ENCODE results near the gene FMN1.
"Not testable (repeated sequence)": the region's sequence is repeated elsewhere in the genome, so short reads cannot be mapped to it uniquely, and the experiment has no call there.

The FMN1 gene

GRCh38 chr15:32852771-32853170 is 341.7 kb downstream of the FMN1 start:
- no peak for DNase-seq

GRCh38 chr15:32852017-32852416 is 342.5 kb downstream of the FMN1 start:
- DNase-seq = no peak

DNA sequence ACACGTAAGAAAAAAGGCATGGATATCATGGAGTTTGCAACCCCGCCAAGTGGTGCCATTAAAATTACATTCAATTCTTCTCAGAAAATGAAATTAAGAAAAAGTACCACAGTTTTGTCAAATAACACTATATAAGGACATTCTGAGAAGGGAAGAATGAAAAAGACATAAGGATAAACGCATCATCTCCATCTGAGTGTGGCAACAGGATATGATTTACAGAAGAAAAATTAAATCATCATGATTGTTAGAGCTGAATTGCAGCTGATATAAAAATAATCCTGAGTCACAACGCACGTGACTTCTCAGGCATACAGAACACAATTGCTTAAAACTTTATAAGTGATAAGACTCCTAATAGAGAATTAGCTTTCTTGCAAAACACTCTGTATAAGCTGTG is 342.9 kb downstream of the FMN1 start:
- peak; percentile 93 for DNase-seq

DNA sequence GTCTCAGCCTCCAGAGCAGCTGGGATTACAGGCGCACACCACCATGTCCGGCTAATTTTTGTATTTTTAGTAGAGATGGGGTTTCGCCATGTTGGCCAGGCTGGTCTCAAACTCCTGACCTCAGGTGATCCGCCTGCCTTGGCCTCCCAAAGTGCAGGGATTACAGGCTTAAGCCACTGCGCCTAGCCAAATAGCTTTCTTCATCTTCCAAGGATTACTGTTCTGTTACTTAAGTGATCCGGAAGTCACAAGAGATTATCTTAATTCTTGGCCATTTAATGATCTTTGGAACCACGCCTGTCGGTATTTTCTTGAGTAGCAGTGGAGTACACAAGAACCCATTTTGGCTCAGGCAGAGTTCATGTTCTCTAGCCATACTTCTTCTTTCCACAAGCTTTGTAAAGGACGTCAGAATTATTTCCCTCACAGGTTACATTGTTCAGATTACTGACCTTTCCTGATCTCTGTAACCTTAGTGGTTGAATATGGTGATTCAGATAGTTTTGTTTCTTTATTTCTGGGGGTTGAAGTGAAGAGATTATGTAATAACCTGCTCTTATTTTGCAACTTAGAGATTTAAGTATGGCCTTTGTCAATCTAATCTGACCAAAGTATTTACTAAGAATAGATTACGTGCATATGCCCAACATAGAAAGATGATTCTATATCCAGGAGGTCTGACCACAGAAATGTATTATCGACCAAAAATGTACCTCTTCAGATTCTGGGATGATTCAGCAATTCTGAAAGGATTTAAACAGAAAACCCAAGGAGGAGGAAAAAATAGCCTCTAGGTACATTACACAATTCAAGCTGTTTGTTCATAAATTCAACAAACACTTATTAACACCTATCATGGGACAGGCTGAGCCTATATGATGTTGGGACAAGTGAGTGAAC is 344.5 kb downstream of the FMN1 start:
- DNase-seq = peak; percentile 98

DNA sequence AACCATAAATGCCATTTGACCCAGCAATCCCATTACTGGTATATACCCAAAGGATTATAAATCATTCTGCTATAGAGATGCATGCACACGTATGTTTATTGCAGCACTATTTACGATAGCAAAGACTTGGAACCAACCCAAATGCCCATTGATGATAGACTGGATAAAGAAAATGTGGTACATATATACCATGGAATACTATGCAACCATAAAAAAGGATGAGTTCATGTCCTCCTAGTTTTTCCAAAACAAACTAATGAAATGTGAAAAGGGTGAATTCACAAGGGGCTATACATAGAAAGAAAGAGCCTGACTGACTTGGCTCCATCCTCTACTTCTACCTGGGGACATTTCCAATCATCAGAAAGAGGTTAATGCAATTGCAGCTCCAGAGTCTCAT is 347.8 kb downstream of the FMN1 start:
- not testable (repeated sequence) for DNase-seq

DNA sequence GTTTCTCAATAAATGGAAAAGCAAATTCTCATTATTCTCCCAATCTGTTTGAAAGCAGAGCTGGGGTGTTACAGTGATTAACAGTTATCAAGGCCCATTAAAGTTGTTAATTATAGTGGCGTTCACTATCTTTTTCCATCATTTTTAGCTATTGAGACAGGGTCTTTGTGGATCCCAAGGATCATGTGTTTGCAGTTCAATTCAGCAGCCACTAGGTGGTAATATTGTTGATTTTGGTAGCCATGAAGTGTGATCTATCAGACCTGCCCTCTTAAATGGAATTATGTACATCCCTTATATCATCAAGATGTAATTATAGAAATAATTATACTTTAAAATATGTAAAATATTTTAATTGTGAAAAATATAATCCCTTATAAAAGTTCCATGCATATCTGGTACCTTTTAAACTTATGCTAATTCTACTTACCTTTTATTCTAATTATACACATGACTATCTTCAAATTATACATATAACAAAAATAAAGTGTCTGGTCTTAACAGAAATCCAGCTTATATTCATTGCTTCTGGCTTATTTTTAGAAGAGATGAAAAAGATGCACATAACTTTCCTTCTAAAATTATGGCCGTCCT is 350.3 kb downstream of the FMN1 start:
- peak; percentile 57 for DNase-seq

DNA sequence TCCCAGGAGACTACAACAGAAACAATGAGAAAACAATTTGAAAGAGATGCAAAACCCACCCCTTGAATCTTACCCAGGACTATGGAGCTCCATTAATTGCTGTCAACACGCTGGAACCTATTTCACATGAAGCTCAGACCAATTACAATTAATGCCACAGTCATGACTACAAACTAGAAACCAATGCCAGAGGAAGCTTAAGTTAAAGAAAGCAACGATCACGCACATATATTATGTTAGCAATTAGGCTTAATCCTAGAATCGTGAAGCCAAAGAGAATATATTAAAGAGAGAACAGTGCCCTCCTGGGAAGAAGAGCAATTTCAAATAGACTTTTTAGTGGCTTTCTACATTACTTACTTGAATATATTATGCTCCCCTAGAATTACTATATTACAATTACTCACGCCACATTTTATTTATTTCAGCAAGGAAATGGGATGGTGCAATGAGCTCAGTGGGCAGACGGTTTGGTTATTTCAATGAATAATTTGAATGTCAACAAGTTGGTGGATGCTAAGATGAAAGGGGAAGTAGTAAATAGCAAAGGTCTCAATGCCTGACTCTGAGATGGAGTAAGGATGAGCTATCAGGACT is 351.2 kb downstream of the FMN1 start:
- DNase-seq = peak; percentile 85

- DNase-seq = no peak
Observed at GRCh38 chr15:32842081-32842480, 352.4 kb downstream of the FMN1 start.

DNA sequence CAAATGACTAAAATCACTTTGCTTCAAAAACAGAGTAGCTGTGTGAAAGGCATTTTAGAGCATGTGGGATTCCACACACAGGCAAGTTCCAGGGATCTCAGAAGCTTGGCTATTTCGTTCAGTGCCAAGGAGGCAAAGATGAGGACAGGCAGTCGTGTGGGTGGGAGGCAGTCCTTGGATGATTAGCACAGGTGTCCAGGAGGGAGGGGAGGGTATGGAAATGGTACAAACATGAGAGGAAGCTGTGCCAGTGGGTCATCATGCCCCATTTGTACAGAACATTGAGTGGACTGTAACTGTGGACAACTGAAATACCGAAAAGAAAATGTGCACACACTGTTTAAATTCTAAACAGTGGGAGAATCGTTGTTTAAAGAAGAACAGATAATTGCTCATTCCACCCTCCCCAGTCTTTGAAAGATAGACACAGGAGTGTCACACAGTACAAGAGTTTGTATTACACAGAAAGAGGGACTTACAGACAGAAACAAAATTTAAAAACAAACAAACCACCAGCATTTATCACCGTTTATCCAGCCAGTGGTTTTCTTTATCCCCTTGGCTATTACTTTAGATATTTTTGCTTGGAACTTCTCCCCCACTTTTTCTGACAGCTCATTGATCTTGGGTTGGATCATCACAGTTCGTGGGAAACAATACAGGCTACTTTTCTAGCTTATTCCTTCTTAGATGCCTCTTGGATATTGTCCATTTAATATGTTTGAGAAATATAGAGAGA is 353.8 kb downstream of the FMN1 start:
- peak; percentile 76 for DNase-seq

DNA sequence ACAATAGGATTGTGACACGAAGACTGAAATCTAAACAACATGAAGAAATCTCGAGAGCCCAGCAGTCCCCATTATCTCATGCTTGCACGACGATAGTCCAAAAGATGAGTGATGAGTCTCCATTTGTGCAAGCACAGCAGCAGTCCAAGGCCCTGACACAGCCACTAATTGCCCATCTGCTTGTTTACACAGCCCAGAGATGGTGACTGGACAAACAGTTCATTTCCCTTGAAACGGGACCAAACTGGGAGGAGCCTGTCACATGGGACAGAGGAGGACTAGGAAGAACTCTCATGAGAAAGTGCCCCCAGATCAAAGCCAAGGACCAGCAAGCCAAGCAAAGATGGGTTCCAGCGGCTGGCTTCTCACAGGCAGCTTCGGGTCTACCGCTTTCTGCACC is 355.7 kb downstream of the FMN1 start:
- DNase-seq = peak; percentile 76

DNA sequence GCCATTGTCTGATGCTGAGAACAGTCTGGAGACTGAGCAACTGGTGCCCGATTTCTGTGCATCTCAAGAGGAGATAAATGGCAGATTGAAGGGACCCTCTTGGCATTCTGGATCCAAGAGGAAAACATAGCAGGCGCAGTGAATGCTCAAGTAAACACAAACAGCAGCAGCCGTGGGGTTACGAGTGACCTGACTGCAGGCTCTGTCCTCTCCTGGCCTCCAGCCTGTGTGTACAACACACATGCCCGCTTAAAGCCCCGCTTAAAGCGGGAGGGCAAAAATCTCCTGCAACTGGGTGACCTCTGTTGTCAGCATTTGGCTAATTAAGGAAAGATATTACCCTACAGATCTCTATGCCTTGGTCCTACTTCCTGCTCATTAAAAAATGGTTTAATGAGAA is 356.2 kb downstream of the FMN1 start:
- DNase-seq = no peak

GRCh38 chr15:32837935-32838334 is 356.6 kb downstream of the FMN1 start:
- no peak for DNase-seq

GRCh38 chr15:32834156-32834555 is 360.4 kb downstream of the FMN1 start:
- no peak for DNase-seq

DNA sequence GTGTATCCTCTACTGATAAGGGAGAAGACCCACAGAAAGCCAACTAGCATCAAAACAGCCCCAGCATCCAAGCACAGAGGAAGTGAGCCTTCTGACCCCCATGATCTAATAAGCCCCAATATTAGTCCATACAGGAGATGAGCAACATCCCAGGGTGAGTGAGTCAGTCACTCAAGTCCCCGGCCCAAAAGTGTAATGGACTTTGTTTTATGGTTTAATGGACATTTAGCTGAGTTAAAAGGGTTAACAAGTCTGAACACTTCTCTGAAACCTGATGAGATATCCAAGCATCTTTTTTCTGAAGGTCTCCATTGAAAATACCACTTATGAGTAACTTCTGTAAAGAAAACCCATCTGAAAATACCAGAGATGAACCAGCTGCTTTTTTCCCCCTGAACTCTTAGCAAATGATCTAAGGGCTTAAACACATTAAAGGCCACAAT is 361.1 kb downstream of the FMN1 start:
- no peak for DNase-seq

- DNase-seq = peak; percentile 54
Observed at GRCh38 chr15:32831485-32831884, 363.0 kb downstream of the FMN1 start.

- DNase-seq = no peak
Observed at GRCh38 chr15:32830241-32830640, 364.3 kb downstream of the FMN1 start.

DNA sequence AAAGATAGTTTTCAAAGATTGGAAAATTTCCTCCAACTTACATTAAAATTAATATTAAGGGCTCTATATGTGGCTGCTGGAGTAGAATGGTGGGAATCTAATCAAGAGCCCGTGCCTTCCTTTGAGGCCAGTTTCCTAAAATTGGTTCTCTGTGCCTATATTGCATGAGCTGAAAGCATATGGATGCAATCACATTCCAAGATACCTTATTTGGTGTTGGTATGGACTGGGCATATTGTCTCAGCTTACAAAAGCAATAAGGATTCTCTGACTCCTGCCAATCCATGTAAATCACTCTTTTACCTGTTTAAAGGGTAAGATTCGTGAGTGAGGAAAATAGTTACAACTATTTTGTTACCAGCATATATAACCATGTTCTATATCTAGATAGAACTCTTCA is 365.1 kb downstream of the FMN1 start:
- DNase-seq = peak; percentile 64

- peak; percentile 95 for DNase-seq
Observed at GRCh38 chr15:32828507-32829186, 365.9 kb downstream of the FMN1 start.

DNA sequence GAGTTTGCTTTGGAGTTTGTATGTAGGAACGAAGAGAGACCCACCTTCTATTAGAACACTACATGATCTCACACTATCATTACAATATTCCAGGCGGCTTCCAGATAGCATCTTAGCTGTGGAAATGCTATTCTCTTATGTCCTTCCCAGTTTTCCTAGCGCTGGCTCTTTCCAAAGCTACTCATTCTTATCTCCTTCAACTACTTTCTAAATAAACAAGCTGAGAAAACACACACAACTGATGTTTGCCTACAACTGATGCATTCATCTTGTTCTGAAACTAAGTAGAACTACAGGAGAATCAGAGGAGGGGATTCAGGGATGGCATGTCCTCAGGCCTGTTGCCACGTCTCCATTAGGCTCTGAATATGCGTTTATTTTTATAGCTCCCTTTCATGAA is 367.8 kb downstream of the FMN1 start:
- no peak for DNase-seq

DNA sequence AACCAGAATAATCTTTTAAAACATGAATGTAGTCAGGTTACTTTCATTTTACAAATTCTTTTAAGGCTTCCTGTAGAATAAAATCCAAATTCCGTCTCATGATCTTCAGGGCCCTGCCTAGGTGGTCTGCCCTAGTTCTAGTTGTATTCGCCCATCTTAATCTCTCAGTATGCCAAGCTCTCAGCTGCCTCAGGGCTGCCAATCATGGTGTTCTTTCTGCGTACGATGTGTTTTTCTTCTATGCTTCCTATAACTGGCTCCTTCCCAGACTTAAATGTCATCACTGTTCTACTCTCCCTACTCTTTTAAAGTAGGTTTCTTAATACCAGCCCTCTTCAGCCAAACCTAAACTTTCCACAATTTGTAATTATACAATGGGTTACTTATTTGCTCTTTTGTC is 369.3 kb downstream of the FMN1 start:
- DNase-seq = no peak

DNA sequence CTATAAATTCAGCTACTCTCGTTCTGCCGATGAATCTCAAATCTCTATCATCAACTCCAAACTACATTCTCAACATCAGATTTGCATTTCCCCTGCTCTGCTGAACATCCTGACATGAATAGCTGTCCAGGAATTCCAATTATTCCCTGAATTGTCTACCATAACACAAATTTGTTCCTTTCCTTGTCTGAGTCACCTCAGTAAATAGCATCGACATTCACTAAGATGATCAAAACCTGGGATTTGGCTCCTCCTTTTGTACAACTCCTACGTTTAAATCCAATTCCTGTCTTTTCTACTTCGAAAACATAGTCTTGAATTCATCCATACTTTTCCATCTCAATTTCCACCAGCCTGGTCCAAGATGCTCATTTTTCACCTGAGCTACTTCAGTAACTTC is 369.7 kb downstream of the FMN1 start:
- peak; percentile 97 for DNase-seq

- no peak for DNase-seq
Observed at GRCh38 chr15:32823750-32824149, 370.8 kb downstream of the FMN1 start.
